ENCODE results near the gene CYB5B. TPM values are rescaled to one million over a fixed set of nuclear protein-coding genes. Genes with fewer than 3 reads are reported as not detected.

The CYB5B gene
- polyA plus RNA-seq, 3 donors from 2014 or later = 210 to 235 (median 233) TPM

DNA sequence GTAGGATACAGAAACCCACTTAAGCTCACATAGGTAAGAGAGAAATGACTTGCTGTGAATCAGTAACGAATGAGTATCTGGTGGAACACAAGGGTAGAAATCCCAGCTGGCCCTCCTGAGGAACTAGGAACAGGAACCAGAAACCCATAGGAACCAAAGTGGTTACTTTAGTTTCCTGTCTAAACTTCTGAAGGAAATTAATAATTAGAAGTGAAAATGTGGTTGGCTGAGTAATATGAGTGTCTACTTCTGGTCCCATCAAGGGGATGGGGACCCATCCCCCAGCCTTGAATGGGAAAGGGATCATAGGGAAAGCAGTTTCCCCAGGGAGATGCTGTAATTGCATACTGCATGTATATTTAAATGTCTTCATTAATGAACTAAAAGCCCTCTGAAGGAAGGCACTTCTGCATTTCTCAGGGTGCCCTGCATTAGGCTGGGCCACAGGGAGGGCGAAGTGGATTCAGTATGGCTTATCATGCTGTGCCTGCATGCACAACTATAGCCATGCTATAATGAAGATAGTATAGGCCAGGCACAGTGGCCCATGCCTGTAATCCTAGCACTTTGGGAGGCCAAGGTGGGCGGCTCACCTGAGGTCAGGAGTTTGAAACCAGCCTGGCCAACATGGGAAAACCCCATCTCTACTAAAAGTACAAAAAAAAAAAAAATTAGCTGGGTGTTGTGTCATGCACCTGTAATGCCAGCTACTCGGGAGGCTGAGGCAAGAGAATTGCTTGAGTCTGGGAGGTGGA is 45.6 kb downstream of the CYB5B start:
- H3K36me3 Mint-ChIP-seq = peaks cover 0 to 3% (median 0%) of the 10 kb centered on the region in 3 donors
- peaks cover 0 to 2% (median 0%) of the 10 kb centered on the region in 6 donors for H3K9me3 Mint-ChIP-seq
- peak overlapping the region; percentile 1 to 61 (median 36) for H3K4me3 Mint-ChIP-seq
- peaks cover 35 to 44% of the 10 kb centered on the region in 2 donors for H3K4me1 Mint-ChIP-seq
- H3K27ac Mint-ChIP-seq = peak overlapping the region; percentile 1 to 76 (median 64)
- DNase-seq = no peak
- no peaks in the 10 kb centered on the region for H3K27me3 Mint-ChIP-seq (ENCODE audit: low read depth in 3 of 3)

GRCh38 chr16:69471121-69471520 is 46.7 kb downstream of the CYB5B start:
- H3K27ac Mint-ChIP-seq = peak overlapping the region in 4 of 6 donors; percentile 59 to 76 (median 62)
- H3K4me3 Mint-ChIP-seq = peak overlapping the region in 1 of 5 donors; percentile 59
- no peak for DNase-seq

GRCh38 chr16:69474408-69474807 is 50.0 kb downstream of the CYB5B start:
- H3K27ac Mint-ChIP-seq = no peak overlapping the region
- no peaks in the 10 kb centered on the region for H3K27me3 Mint-ChIP-seq (ENCODE audit: low read depth in 3 of 3)

More at GRCh38 chr16:69471121-69471520, 46.7 kb downstream of the CYB5B start:
- Mint-ChIP-seq H3K27me3 (ENCODE audit: low read depth in 3 of 3) (no peaks in the 10 kb centered on the region), H3K36me3 (peaks cover 0 to 3% (median 0%) of the 10 kb centered on the region in 3 donors), H3K9me3 (peaks cover 0 to 2% (median 0%) of the 10 kb centered on the region in 6 donors), H3K4me1 (peaks cover 25 to 34% of the 10 kb centered on the region in 2 donors)

DNA sequence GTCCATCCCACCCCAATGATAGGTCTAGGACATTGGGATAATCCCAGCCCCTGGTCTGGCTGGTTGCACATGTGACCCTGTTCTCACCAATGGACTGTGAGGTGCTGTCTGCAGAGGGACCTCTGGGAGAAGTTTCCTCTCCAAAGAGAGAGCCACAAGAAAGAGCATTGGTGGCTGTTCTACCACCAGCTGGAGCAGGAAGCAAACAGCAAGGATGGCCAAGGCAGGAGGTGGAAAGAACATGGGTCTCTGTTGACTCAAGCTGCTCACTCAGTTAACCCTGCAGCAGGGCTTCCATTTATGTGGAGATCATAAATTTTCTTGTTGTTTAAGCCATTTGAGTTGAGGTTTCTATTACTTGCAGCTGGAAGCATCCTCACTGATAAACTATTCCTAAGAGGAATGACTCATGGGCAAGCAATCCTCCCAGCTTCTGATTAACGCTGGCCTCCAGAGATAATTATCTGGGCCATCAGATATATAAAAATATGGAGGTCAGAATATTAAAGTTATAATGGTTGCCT is 52.6 kb downstream of the CYB5B start:
- no peak overlapping the region for H3K4me3 Mint-ChIP-seq

More at GRCh38 chr16:69474408-69474807, 50.0 kb downstream of the CYB5B start:
- no peak overlapping the region for H3K4me3 Mint-ChIP-seq
- H3K4me1 Mint-ChIP-seq = peaks cover 19 to 25% of the 10 kb centered on the region in 2 donors
- no peak for DNase-seq
- no peaks in the 10 kb centered on the region for H3K36me3 Mint-ChIP-seq
- H3K9me3 Mint-ChIP-seq = no peaks in the 10 kb centered on the region

GRCh38 chr16:69477546-69477945 is 53.1 kb downstream of the CYB5B start:
- Mint-ChIP-seq H3K9me3 (no peaks in the 10 kb centered on the region), H3K4me3 (no peak overlapping the region), H3K27ac (peak overlapping the region in 1 of 6 donors; percentile 55), H3K27me3 (ENCODE audit: low read depth in 3 of 3) (no peaks in the 10 kb centered on the region), H3K4me1 (peaks cover 0 to 7% of the 10 kb centered on the region in 2 donors), H3K36me3 (peaks cover 0 to 5% (median 4%) of the 10 kb centered on the region in 3 donors)
- no peak for DNase-seq

More for the DNA sequence above, 52.6 kb downstream of the CYB5B start:
- Mint-ChIP-seq H3K4me1 (peaks cover 0 to 7% of the 10 kb centered on the region in 2 donors), H3K27me3 (ENCODE audit: low read depth in 3 of 3) (no peaks in the 10 kb centered on the region), H3K36me3 (peaks cover 0 to 5% (median 4%) of the 10 kb centered on the region in 3 donors), H3K27ac (peak overlapping the region in 1 of 6 donors; percentile 45), H3K9me3 (no peaks in the 10 kb centered on the region)
- no peak for DNase-seq

- H3K4me1 Mint-ChIP-seq = peaks cover 0 to under 1% of the 10 kb centered on the region in 2 donors
- H3K4me3 Mint-ChIP-seq = no peak overlapping the region
- H3K9me3 Mint-ChIP-seq = no peaks in the 10 kb centered on the region
- H3K27ac Mint-ChIP-seq = no peak overlapping the region
- DNase-seq = no peak
- H3K27me3 Mint-ChIP-seq (ENCODE audit: low read depth in 3 of 3) = no peaks in the 10 kb centered on the region
- peaks cover 0 to 5% (median 4%) of the 10 kb centered on the region in 3 donors for H3K36me3 Mint-ChIP-seq
Measured at GRCh38 chr16:69478685-69479084, 54.3 kb downstream of the CYB5B start.

DNA sequence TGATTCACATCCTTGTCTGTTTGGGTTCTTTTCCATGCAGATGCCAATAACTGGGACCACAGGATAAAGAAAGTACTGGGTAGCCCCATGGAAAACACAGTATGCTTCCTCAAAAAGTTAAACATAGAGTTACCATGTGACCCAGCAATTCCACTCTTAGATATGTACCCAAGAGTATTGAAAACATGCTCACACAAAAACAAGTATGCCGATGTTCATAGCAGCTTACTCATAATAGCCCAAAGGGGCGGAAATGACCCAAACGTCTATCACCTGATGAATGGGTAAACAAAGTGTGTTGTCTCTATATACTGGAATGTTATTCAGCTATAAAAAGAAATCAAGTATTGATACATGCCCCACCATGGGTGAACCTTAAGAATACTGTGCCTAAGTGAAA is 55.4 kb downstream of the CYB5B start:
- Mint-ChIP-seq H3K4me1 (no peaks in the 10 kb centered on the region), H3K4me3 (no peak overlapping the region), H3K9me3 (no peaks in the 10 kb centered on the region), H3K27me3 (ENCODE audit: low read depth in 3 of 3) (peaks cover 0 to 3% (median 0%) of the 10 kb centered on the region in 3 donors), H3K27ac (peak overlapping the region in 1 of 6 donors; percentile 36), H3K36me3 (peaks cover 0 to 5% (median 4%) of the 10 kb centered on the region in 3 donors)
- no peak for DNase-seq

DNA sequence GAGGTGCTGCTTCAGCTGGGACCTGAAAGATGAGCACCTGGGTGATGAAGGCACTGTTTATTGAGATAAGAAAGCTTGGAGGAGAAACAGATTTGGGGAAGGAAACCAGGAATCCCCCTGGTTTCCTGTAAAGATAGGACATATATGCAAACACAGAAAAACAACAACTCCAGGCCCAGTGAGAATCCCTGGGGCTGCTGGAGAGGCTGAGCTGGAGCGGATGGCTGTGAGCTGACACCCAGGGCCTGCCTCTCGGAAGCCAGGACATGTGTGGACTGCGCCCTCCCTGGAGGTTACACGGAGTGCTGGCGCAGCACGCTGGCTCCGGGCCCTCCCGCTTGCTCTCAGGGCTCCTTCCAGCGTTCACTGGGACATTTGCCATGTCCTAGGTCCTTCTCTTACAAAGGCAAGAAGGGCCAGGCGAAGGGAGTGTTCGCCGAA is 57.5 kb downstream of the CYB5B start:
- Mint-ChIP-seq H3K27ac (peak overlapping the region in 2 of 6 donors; percentile 4 to 8), H3K4me1 (no peaks in the 10 kb centered on the region), H3K9me3 (no peaks in the 10 kb centered on the region), H3K36me3 (peaks cover 0 to 5% (median 4%) of the 10 kb centered on the region in 3 donors), H3K27me3 (ENCODE audit: low read depth in 3 of 3) (peaks cover 0 to 3% (median 0%) of the 10 kb centered on the region in 3 donors), H3K4me3 (no peak overlapping the region)
- no peak for DNase-seq

- H3K27me3 Mint-ChIP-seq (ENCODE audit: low read depth in 3 of 3) = peaks cover 0 to 3% (median 0%) of the 10 kb centered on the region in 3 donors
- no peak overlapping the region for H3K4me3 Mint-ChIP-seq
- H3K9me3 Mint-ChIP-seq = no peaks in the 10 kb centered on the region
- no peak overlapping the region for H3K27ac Mint-ChIP-seq
- no peaks in the 10 kb centered on the region for H3K4me1 Mint-ChIP-seq
- H3K36me3 Mint-ChIP-seq = peaks cover 0 to 5% (median 4%) of the 10 kb centered on the region in 3 donors
- DNase-seq = no peak
Measured at GRCh38 chr16:69482410-69482991, 58.1 kb downstream of the CYB5B start.

DNA sequence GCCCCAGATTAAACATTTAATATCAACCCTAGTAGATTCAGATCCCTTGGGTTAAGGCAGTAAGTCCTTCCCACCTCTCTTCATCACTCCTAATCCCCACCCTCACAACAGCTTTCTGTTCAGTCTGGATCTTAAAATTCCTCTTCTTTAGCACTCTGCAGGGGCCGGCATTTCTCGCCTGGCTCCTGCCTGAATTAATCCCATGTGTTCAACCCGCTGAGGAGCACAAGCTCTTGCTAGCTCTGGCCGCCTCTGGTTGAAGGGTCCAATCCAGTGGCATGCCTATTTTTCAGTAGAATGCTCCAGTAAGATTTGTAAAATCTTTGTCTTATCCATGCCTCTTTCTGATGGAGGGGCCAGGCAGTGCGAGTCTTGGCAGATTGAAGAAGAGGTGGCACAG is 59.2 kb downstream of the CYB5B start:
- H3K9me3 Mint-ChIP-seq = no peaks in the 10 kb centered on the region
- no peaks in the 10 kb centered on the region for H3K4me1 Mint-ChIP-seq
- peaks cover 0 to 3% (median 0%) of the 10 kb centered on the region in 3 donors for H3K27me3 Mint-ChIP-seq (ENCODE audit: low read depth in 3 of 3)
- no peak for DNase-seq
- no peak overlapping the region for H3K4me3 Mint-ChIP-seq
- peaks cover 0 to 5% (median 4%) of the 10 kb centered on the region in 3 donors for H3K36me3 Mint-ChIP-seq
- H3K27ac Mint-ChIP-seq = peak overlapping the region in 2 of 6 donors; percentile 6 to 31

DNA sequence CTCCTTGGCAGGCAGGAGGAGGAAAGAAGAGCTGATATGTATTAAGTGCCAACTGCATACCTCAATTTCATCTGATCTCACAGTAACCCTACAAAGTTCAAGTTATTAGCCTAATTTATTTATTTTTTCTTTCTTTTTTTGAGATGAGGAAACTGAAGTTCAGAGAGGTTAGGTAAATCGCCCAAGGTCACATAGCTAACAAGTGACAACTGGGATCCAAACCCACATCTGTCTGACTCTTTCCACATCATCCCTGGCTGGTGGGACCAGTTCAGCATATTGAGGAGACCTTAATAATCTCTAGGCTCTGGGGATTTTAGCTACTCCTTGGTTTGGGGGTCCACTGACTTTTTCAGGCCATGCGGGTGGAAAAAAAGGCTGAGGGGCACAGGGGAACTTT is 60.9 kb downstream of the CYB5B start:
- peak overlapping the region in 2 of 6 donors; percentile 13 to 14 for H3K27ac Mint-ChIP-seq
- H3K4me1 Mint-ChIP-seq = no peaks in the 10 kb centered on the region
- H3K36me3 Mint-ChIP-seq = no peaks in the 10 kb centered on the region

GRCh38 chr16:69485816-69486215 is 61.4 kb downstream of the CYB5B start:
- DNase-seq = no peak
- Mint-ChIP-seq H3K4me3 (no peak overlapping the region), H3K36me3 (no peaks in the 10 kb centered on the region), H3K27me3 (ENCODE audit: low read depth in 3 of 3) (peaks cover 0 to 3% (median 0%) of the 10 kb centered on the region in 3 donors), H3K9me3 (no peaks in the 10 kb centered on the region), H3K27ac (no peak overlapping the region), H3K4me1 (no peaks in the 10 kb centered on the region)

More for the DNA sequence above, 60.9 kb downstream of the CYB5B start:
- Mint-ChIP-seq H3K9me3 (no peaks in the 10 kb centered on the region), H3K27me3 (ENCODE audit: low read depth in 3 of 3) (peaks cover 0 to 3% (median 0%) of the 10 kb centered on the region in 3 donors), H3K4me3 (no peak overlapping the region)
- no peak for DNase-seq

- Mint-ChIP-seq H3K4me1 (no peaks in the 10 kb centered on the region), H3K27ac (no peak overlapping the region), H3K27me3 (ENCODE audit: low read depth in 3 of 3) (peaks cover 0 to 3% (median 0%) of the 10 kb centered on the region in 3 donors), H3K9me3 (no peaks in the 10 kb centered on the region), H3K36me3 (no peaks in the 10 kb centered on the region), H3K4me3 (no peak overlapping the region)
- DNase-seq = no peak
Measured at GRCh38 chr16:69486272-69486671, 61.9 kb downstream of the CYB5B start.

DNA sequence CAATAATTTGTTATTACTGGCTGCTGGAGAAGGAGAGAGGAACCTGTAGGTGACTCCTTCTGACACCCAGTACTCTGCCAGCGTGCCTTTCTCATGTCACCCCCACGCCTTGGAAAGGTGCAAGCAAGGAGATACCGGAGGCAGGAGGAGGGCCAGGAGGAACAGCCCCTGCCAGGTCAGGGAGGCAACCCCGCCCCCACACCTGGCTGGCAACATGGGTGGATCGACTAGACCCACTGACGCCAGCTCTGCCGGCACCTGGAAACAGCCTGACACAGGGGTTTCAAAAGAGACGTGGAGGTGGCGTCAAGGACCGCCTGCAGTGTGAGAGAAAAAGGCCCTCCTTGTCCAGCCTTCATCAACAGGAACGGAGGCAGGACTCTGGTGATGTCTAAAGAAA is 62.3 kb downstream of the CYB5B start:
- Mint-ChIP-seq H3K9me3 (no peaks in the 10 kb centered on the region), H3K4me3 (no peak overlapping the region), H3K4me1 (no peaks in the 10 kb centered on the region), H3K27me3 (ENCODE audit: low read depth in 3 of 3) (peaks cover 0 to 3% (median 0%) of the 10 kb centered on the region in 3 donors), H3K27ac (no peak overlapping the region), H3K36me3 (no peaks in the 10 kb centered on the region)
- no peak for DNase-seq
